HCT116 (cell line): Measurements from ENCODE around the gene SMIM45.

Experiments used
- ATAC-seq: fragments of 200-7000 bp; cut with Tn5 transposase; 2 replicates; pipeline ENCODE4 v1.9.1; 2020; ENCODE audit warnings: mild to moderate bottlenecking, moderate library complexity
- BruUV-seq: library from RNA; stranded (reverse); fragments of 400-500 nt; replicated peaks from 2 replicates; lab custom pipeline; 2021; lab: Mats Ljungman, UMichigan
- CTCF ChIA-PET: fragments of 300-600 bp; sonication (Branson Sonifier 250); formaldehyde crosslinking; loops from one replicate; lab custom pipeline; 2021; ENCODE audit warnings: antibody characterized with exemption; lab: Charles Lee
- POLR2A ChIA-PET: fragments of 300-600, 350-600 bp; sonication (Branson Sonifier 250); formaldehyde crosslinking; loops from one replicate; lab custom pipeline; 2021; ENCODE audit warnings: antibody characterized with exemption; lab: Charles Lee
- RAD21 ChIA-PET, 2 experiments: fragments of 300-600 bp; sonication (Branson Sonifier 250); formaldehyde crosslinking; loops; one replicate each; lab custom pipeline; 2023; ENCODE audit warnings: low total read pairs in 2 of 2; ENCODE audit not compliant: uncharacterized antibody in 2 of 2, unreplicated experiment in 2 of 2, low non-redundant PET in 1 of 2; lab: Charles Lee
- DNase-seq: peaks from one replicate; pipeline ENCODE4 v3.0.0-alpha.2; 2010; ENCODE audit warnings: low read depth, low spot score
- H2AFZ ChIP-seq: fragments of 200-600 bp; shearing (Covaris generic), sonication (generic); 2 replicates; pipeline ENCODE4 v1.6.1; 2017; ENCODE audit warnings: low read depth, mixed run types, mixed read lengths, antibody characterized with exemption, low read length; ENCODE audit not compliant: poor library complexity, severe bottlenecking
- H3K27ac ChIP-seq: 2 replicates; pipeline ENCODE4 v1.5.1; 2012; ENCODE audit warnings: low read depth, low read length
- H3K27me3 ChIP-seq: fragments of 200-600 bp; sonication (generic); 2 replicates; pipeline ENCODE4 v1.6.1; 2016; ENCODE audit warnings: mixed run types, low read length, mixed read lengths; ENCODE audit not compliant: insufficient read depth
- H3K36me3 ChIP-seq, 2 experiments: fragments of 200-500 bp in 1 of 2; fragments of 200-600 bp in 1 of 2; sonication (Bioruptor generic) in 1 of 2; sonication (generic) in 1 of 2; 2 replicates each; pipeline versions ENCODE4 v1.5.1 to v1.6.1; 2014 to 2016; ENCODE audit warnings: low read length in 2 of 2, inconsistent platforms in 1 of 2, mixed read lengths in 1 of 2, mixed run types in 1 of 2; ENCODE audit not compliant: insufficient read depth in 2 of 2, control insufficient read depth in 1 of 2
- H3K4me1 ChIP-seq, 2 experiments: fragments of 200-600 bp in 1 of 2; sonication (generic) in 1 of 2; 2 replicates each; pipeline versions ENCODE4 v1.5.1 to v1.6.1; 2012 to 2017; ENCODE audit warnings: low read length in 2 of 2, inconsistent platforms in 1 of 2, mild to moderate bottlenecking in 1 of 2, mixed read lengths in 1 of 2, mixed run types in 1 of 2, moderate library complexity in 1 of 2; ENCODE audit not compliant: insufficient read depth in 2 of 2, control insufficient read depth in 1 of 2
- H3K4me2 ChIP-seq: fragments of 200-600 bp; sonication (generic); 2 replicates; pipeline ENCODE4 v1.6.1; 2017; ENCODE audit warnings: mixed run types, low read length, mixed read lengths
- H3K4me3 ChIP-seq, 2 experiments: fragments of 200-600 bp in 1 of 2; sonication (generic) in 1 of 2; replicated peaks in 1 of 2; 2 replicates each; pipeline ENCODE4 v1.5.1; 2011 to 2016; ENCODE audit warnings: low read length in 2 of 2, control low read depth in 1 of 2, low read depth in 1 of 2, mild to moderate bottlenecking in 1 of 2, mixed read lengths in 1 of 2, mixed run types in 1 of 2
- H3K79me2 ChIP-seq: fragments of 200-600 bp; sonication (generic); 2 replicates; pipeline ENCODE4 v1.6.1; 2017; ENCODE audit warnings: mild to moderate bottlenecking, mixed run types, low read length, moderate library complexity, mixed read lengths; ENCODE audit not compliant: insufficient read depth
- H3K9ac ChIP-seq: fragments of 200-600 bp; sonication (generic); 2 replicates; pipeline ENCODE4 v1.6.1; 2016; ENCODE audit warnings: low read length, mixed read lengths
- H3K9me2 ChIP-seq: fragments of 200-600 bp; sonication (generic), shearing (Covaris generic); 2 replicates; pipeline ENCODE4 v1.6.1; 2017; ENCODE audit warnings: mixed run types, mild to moderate bottlenecking, moderate library complexity; ENCODE audit not compliant: insufficient read depth
- H3K9me3 ChIP-seq, 2 experiments: fragments of 200-500 bp in 1 of 2; fragments of 200-600 bp in 1 of 2; sonication (Bioruptor generic) in 1 of 2; sonication (generic) in 1 of 2; 2 replicates each; pipeline ENCODE4 v1.6.1; 2014 to 2017; ENCODE audit warnings: low read length in 2 of 2, mixed read lengths in 2 of 2, inconsistent platforms in 1 of 2, low read depth in 1 of 2, mild to moderate bottlenecking in 1 of 2, mixed run types in 1 of 2, moderate library complexity in 1 of 2; ENCODE audit not compliant: control insufficient read depth in 1 of 2, insufficient read depth in 1 of 2
- H4K20me1 ChIP-seq: fragments of 200-600 bp; sonication (generic), shearing (Covaris generic); 2 replicates; pipeline ENCODE4 v1.6.1; 2017; ENCODE audit warnings: mixed run types, mild to moderate bottlenecking, moderate library complexity; ENCODE audit not compliant: insufficient read depth
- CBX3 ChIP-seq: IDR thresholded peaks from 2 replicates; pipeline ENCODE4 v1.6.1; 2012; ENCODE audit warnings: low read depth
- CEBPB ChIP-seq: IDR thresholded peaks from 2 replicates; pipeline ENCODE4 v1.6.1; 2012; ENCODE audit warnings: low read depth
- EGR1 ChIP-seq: IDR thresholded peaks from 2 replicates; pipeline ENCODE4 v1.6.1; 2012; ENCODE audit warnings: low read depth
- ELF1 ChIP-seq: IDR thresholded peaks from 2 replicates; pipeline ENCODE4 v1.6.1; 2012; ENCODE audit warnings: low read depth, borderline replicate concordance
- FOSL1 ChIP-seq: IDR thresholded peaks from 2 replicates; pipeline ENCODE4 v1.6.1; 2012; ENCODE audit warnings: low read depth
- MAX ChIP-seq: IDR thresholded peaks from 2 replicates; pipeline ENCODE4 v1.6.1; 2012
- POLR2A ChIP-seq: IDR thresholded peaks from 2 replicates; pipeline ENCODE4 v1.7.0; 2011; ENCODE audit warnings: borderline replicate concordance; ENCODE audit not compliant: insufficient read depth, insufficient read length; ENCODE audit errors: extremely low read depth
- REST ChIP-seq: IDR thresholded peaks from 2 replicates; pipeline ENCODE4 v1.6.1; 2012; ENCODE audit warnings: low read depth
- SIN3A ChIP-seq: IDR thresholded peaks from 2 replicates; pipeline ENCODE4 v1.6.1; 2012; ENCODE audit warnings: low read depth
- SP1 ChIP-seq: IDR thresholded peaks from 2 replicates; pipeline ENCODE4 v1.6.1; 2012; ENCODE audit warnings: low read depth
- SRF ChIP-seq: IDR thresholded peaks from 2 replicates; pipeline ENCODE4 v1.6.1; 2012; ENCODE audit warnings: low read depth
- YY1 ChIP-seq: IDR thresholded peaks from 2 replicates; pipeline ENCODE4 v1.6.1; 2011; ENCODE audit warnings: low read length, low read depth, moderate library complexity, mild to moderate bottlenecking; ENCODE audit not compliant: insufficient replicate concordance; ENCODE audit errors: extremely low read depth
- ZFX ChIP-seq: fragments of 450-650 bp; IDR thresholded peaks from 2 replicates; pipeline ENCODE4 v1.6.1; 2017
- ZNF274 ChIP-seq: fragments of 200-500 bp; sonication (Bioruptor generic); IDR thresholded peaks from 2 replicates; pipeline ENCODE4 v1.6.1; 2014; ENCODE audit warnings: mild to moderate bottlenecking, low read depth, low read length, inconsistent platforms
- intact Hi-C: fragments of 100-400 bp; cut with micrococcal nuclease; formaldehyde crosslinking; loops from 2 replicates; pipeline ENCODE4 v1.10.0; 2022
- TF ChIP-seq, protein P1 (sequence below): IDR thresholded peaks from 2 replicates; pipeline ENCODE4 v1.6.1; 2011; ENCODE audit warnings: mild to moderate bottlenecking, low read length, moderate library complexity; ENCODE audit not compliant: insufficient replicate concordance; ENCODE audit errors: extremely low read depth

Gene SMIM45

DNA sequence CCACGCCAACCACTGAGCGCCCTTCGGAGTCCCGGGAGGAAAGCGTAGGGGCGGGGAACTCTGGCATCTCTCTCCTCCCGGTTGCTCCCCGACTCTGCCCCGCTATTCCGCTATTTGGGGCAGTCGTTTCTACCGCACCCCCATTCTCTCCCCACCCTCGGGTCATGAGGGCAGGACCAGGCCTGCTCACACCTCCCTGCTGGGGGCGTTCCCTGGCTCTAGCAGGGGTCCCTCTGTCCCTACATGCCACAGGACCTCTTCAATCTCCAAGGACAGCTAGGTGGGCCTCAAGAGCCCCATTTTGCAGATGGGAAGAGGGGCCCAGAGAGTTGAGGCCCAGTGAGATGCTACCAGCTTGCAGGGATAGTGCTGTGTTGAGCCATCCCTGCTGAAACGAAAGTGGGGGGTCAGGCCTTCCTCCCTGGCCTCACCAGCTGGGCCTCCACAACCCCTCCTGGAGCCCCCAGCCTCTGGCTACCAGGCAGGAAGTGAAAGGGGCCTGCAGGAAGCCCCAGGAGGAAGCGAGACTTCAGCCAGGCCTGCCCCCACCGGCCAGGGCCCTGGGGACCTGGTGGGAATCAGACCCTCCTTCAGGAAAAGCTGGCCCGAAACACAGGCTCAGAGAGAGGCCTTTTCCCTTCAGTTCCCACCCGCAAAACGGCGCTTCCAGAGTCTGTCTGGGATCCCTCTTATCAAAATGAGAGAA lies 31.5 kb upstream of the SMIM45 start:
- ChIA-PET POLR2A (no interaction called here), CTCF (no interaction called here), RAD21 (no interaction called here)
- H3K27me3 ChIP-seq = no peaks in the 10 kb centered on the region
- no peak overlapping the region for H3K4me3 ChIP-seq
- ATAC-seq (no peak), DNase-seq (no peak)
- no peaks in the 10 kb centered on the region for H4K20me1 ChIP-seq
- TF ChIP-seq, protein P1, sequence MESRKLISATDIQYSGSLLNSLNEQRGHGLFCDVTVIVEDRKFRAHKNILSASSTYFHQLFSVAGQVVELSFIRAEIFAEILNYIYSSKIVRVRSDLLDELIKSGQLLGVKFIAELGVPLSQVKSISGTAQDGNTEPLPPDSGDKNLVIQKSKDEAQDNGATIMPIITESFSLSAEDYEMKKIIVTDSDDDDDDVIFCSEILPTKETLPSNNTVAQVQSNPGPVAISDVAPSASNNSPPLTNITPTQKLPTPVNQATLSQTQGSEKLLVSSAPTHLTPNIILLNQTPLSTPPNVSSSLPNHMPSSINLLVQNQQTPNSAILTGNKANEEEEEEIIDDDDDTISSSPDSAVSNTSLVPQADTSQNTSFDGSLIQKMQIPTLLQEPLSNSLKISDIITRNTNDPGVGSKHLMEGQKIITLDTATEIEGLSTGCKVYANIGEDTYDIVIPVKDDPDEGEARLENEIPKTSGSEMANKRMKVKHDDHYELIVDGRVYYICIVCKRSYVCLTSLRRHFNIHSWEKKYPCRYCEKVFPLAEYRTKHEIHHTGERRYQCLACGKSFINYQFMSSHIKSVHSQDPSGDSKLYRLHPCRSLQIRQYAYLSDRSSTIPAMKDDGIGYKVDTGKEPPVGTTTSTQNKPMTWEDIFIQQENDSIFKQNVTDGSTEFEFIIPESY = no peak
- TF ChIP-seq SIN3A (no peak), SRF (no peak), REST (no peak), ELF1 (no peak), EGR1 (no peak), SP1 (no peak), YY1 (no peak), ZFX (no peak), POLR2A (no peak), CBX3 (no peak), CEBPB (no peak), ZNF274 (no peak), MAX (no peak), FOSL1 (no peak)
- H3K9ac ChIP-seq = no peak overlapping the region
- no peaks in the 10 kb centered on the region for H3K36me3 ChIP-seq
- intact Hi-C loops = no loop called here
- H3K79me2 ChIP-seq = no peaks in the 10 kb centered on the region
- no peaks in the 10 kb centered on the region for H3K9me3 ChIP-seq
- H3K4me1 ChIP-seq = peaks cover 7 to 22% of the 10 kb centered on the region in 2 experiments; a peak in 3 of 4 replicates
- no TSS peak for BruUV-seq
- no peak overlapping the region for H2AFZ ChIP-seq
- H3K4me2 ChIP-seq = no peak overlapping the region
- H3K9me2 ChIP-seq = no peaks in the 10 kb centered on the region
- H3K27ac ChIP-seq = no peak overlapping the region
